GM10248 (cell line): ENCODE results near the gene ZBTB11.
"Not testable (repeated sequence)": the region's sequence is repeated elsewhere in the genome, so short reads cannot be mapped to it uniquely, and the experiment has no call there.

Experiments
- CTCF ChIA-PET: fragments of 300-600 bp; sonication (Branson Sonifier 250); formaldehyde crosslinking; extraction: SDS; loops from one replicate; lab custom pipeline; 2021; ENCODE audit warnings: antibody characterized with exemption; lab: Yijun Ruan, JAX
- POLR2A ChIA-PET: fragments of 350-650 bp; sonication (Branson Sonifier 250); formaldehyde crosslinking; extraction: SDS; loops from one replicate; lab custom pipeline; 2020; ENCODE audit warnings: antibody characterized with exemption; lab: Yijun Ruan, JAX
- DNase-seq: peaks from one replicate; pipeline ENCODE4 v3.0.0; 2012; ENCODE audit errors: extremely low spot score
- TF ChIP-seq, protein P1 (sequence below): IDR thresholded peaks from 2 replicates; pipeline ENCODE4 v1.5.1; 2012; ENCODE audit warnings: mild to moderate bottlenecking, low read depth; ENCODE audit errors: extremely low read depth, missing control alignments, control extremely low read depth

The ZBTB11 gene

DNA sequence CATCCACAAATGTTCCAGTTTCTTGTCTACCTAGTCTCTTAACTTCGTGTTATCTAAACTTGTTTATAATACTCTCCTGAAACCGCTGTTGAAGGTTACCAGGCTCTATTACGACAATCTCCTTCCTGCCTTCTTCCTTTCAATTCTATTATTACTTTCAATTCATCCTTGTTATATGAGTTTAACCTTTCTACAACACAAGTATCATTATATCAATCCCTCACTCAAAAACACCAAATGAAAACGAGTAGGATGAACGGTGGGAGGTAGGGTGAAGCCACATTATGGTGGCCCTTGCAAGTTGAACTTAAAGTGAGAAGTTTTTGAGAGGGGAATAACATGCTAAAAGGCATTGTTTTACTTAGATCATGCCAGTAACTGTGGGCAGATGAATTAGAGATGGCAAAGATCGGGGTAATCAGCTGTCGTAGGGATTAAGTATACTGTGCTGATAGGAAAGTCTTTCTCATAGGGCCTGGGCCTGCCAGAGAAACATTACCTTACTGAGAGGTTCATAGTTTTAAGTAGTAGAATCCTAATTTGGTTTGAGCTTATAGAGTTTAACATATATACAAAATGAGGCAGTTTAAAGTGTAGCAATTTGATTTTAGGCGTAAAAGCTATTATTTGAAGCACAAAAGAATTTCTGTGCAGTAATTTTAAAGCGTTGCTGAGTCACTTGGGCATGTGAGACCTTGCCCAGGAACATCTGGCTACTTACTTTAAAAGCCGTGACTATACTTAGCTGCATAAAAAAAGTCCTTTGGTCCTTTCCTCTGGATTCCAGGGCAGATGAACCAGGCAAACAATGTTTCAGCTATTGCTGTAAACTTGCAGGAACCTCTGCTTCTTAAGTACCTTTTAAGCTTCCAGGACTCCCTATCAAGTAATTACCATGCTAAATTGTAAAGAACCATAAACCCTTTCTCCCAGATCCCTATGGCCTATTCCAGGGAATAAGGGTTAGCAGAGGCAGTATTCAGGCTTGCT is 44.2 kb upstream of the ZBTB11 start:
- POLR2A ChIA-PET: no interaction called here
- TF ChIP-seq, protein P1, sequence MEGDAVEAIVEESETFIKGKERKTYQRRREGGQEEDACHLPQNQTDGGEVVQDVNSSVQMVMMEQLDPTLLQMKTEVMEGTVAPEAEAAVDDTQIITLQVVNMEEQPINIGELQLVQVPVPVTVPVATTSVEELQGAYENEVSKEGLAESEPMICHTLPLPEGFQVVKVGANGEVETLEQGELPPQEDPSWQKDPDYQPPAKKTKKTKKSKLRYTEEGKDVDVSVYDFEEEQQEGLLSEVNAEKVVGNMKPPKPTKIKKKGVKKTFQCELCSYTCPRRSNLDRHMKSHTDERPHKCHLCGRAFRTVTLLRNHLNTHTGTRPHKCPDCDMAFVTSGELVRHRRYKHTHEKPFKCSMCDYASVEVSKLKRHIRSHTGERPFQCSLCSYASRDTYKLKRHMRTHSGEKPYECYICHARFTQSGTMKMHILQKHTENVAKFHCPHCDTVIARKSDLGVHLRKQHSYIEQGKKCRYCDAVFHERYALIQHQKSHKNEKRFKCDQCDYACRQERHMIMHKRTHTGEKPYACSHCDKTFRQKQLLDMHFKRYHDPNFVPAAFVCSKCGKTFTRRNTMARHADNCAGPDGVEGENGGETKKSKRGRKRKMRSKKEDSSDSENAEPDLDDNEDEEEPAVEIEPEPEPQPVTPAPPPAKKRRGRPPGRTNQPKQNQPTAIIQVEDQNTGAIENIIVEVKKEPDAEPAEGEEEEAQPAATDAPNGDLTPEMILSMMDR: no peak
- no peak for DNase-seq
- CTCF ChIA-PET: interaction anchor here (1.0 to 1.8 kb wide), 4 partner anchors 13 to 509 kb away, joined by 3 to 6 read pairs (median 3); no protein-coding TSS in a partner anchor

DNA sequence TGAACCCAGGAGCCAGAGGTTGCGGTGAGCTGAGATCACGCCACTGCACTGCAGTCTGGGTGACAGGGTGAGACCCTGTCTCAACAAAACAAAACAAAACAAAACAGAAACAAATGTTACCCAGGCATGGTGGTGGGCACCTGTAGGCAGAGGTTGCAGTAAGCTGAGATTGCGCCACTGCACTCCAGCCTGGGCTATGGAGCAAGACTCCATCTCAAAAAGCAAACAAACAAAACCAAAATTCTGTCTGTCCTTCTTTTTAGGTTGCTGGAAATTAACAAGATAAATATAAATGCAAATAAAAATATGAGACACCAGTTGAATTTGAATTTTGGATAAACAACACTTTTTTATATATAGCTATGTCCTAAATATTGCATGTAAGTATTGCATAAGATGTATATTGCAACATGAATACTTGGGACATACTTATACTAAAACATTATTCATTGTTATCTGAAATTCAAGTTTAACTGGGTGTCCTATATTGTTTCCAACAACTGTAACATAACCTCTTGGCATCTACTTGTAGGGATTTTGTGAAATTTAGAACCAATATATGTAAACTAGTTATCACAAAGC is 42.8 kb upstream of the ZBTB11 start:
- ChIA-PET CTCF (interaction anchor here (1.9 to 4.1 kb wide), 2 partner anchors 12 to 18 kb away, joined by 7 to 20 read pairs; no protein-coding TSS in a partner anchor), POLR2A (no interaction called here)
- no peak for DNase-seq
- TF ChIP-seq, protein P1: no peak

DNA sequence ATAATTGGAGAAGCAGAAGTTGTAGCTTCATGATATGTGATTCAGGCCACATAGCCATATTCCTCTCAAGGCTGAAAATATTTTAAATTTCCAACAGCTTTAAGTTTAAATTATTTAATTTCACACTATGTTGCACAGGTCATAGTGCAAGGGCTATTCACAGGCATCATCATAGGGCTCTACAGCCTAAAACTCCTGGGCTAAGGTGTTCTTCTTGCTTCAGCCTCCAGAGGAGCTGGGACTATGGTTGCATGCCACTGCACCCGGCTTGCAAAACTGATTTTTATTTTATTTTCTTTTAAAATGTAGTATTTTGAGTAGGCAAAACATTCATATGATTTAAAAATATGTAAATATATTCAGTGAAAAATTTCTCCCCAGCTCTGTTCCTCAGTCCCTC is 41.5 kb upstream of the ZBTB11 start:
- TF ChIP-seq, protein P1: no peak
- DNase-seq: no peak
- ChIA-PET CTCF (interaction anchor here (1.9 to 4.1 kb wide), 2 partner anchors 11 to 17 kb away, joined by 7 to 20 read pairs; no protein-coding TSS in a partner anchor), POLR2A (no interaction called here)

DNA sequence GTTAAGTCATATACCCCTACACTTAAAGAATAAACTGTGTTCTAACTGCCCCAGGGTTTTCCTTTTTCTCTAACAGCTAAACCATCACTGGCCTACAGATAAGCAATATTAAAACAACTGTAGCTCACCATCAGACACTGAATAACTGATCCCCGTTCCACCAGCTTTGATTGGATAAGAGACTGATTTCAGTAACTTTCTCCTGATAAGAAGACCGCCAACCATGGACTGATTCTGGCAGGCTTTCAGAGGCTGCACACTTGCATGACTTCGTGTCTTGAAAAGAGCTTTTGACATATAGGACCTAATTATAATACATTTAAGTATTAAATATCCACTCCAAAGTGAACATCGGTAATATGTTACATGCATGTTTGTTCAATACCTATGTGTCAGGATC is 32.2 kb upstream of the ZBTB11 start:
- TF ChIP-seq, protein P1: no peak
- ChIA-PET POLR2A (interaction anchor here (0.8 kb wide), 1 partner anchor 15 kb away, joined by 3 read pairs; the partner anchor contains the start of gene CEP97), CTCF (interaction anchor here (0.9 to 3.9 kb wide), 3 partner anchors 9 to 93 kb away, joined by 3 to 20 read pairs (median 5); no protein-coding TSS in a partner anchor)
- no peak for DNase-seq

DNA sequence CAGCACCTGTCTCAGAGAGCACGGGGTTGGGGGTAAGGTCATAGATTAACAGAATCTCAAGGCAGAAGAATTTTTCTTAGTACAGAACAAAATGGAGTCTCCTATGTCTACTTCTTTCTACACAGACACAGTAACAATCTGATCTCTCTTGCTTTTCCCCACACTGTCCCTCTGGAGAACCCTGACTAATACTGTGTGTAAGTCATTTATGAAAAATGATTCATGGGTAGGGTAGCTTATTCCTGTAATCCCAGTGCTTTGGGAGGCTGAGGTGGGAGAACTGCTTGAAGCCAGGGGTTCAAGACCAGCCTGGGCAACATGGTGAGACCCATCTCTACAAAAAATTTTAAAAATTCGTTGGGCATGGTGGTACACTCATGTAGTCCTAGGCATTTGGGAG is 27.7 kb upstream of the ZBTB11 start:
- CTCF ChIA-PET, POLR2A ChIA-PET, DNase-seq: not testable (repeated sequence)

DNA sequence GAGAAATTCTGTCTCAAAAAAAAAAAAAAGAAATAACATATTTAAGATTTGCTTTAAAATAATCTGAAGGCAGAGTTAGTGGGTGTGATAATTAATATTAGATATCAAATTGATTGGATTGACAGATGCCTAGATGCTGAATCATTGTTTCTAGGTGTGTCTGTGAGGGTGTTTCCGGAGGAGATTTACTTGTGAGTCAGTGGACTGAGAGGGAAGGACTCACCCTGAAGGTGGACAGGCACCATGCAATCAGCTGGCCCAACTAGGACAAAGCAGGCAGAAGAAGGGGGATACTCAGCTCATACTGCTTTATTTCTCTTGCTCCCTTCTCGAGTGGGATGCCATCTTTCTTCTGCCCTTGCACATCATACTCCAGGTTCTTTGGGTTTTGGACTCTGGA is 26.2 kb upstream of the ZBTB11 start:
- TF ChIP-seq, protein P1: no peak
- DNase-seq: no peak
- ChIA-PET CTCF (interaction anchor here (1.5 kb wide), 1 partner anchor 26 kb away, joined by 4 read pairs; no protein-coding TSS in a partner anchor), POLR2A (no interaction called here)
